HepG2 (cell line): ENCODE measurements around the gene KLHL33. TPM values are rescaled to one million over a fixed set of nuclear protein-coding genes. Genes with fewer than 3 reads are reported as not detected.

Experiments
- JUND ChIP-seq: sonication (generic); formaldehyde crosslinking; IDR thresholded peaks from 2 replicates; pipeline ENCODE4 v1.8.0; 2022; ENCODE audit warnings: mild to moderate bottlenecking, missing genetic modification reagents
- RBFOX2 ChIP-seq: fragments of 200-400 bp; formaldehyde crosslinking; IDR thresholded peaks from 2 replicates; pipeline ENCODE4 v1.6.1; 2017; ENCODE audit warnings: low read depth, mild to moderate bottlenecking, low read length
- ZNF646 ChIP-seq: sonication (generic); formaldehyde crosslinking; IDR thresholded peaks from 2 replicates; pipeline ENCODE4 v1.9.0; 2021; ENCODE audit warnings: mild to moderate bottlenecking, missing genetic modification reagents
- polyA plus RNA-seq, 8 experiments: library from polyadenylated mRNA; depleted of rRNA in 3 of 8; stranded (reverse) in 7 of 8; unstranded in 1 of 8; fragments of >200 nt; fragmentation: Illumina TruSeq in 4 of 8; extraction: Trizol in 4 of 8; gene quantifications; 2 replicates each; pipeline versions ENCODE4 v1.2.1 to v1.2.3, GENCODE V29; 2011 to 2016; ENCODE audit warnings: low read depth in 4 of 8, missing spikeins in 1 of 8, mixed read lengths in 1 of 8; ENCODE audit not compliant: insufficient read depth in 1 of 8
- total RNA-seq, 5 experiments: library from RNA; depleted of rRNA; stranded (reverse); fragments of >200 nt; fragmentation: Illumina TruSeq; extraction: Trizol; gene quantifications; 2 replicates each; pipeline ENCODE4 v1.2.3, GENCODE V29; 2016; ENCODE audit warnings: low read depth in 1 of 5
- TF ChIP-seq, protein P1 (sequence below): IDR thresholded peaks from 2 replicates; pipeline ENCODE4 v1.6.1; 2016; ENCODE audit warnings: mild to moderate bottlenecking, missing biosample characterization, missing genetic modification reagents

The KLHL33 gene
- total and polyA plus RNA-seq, 2 of the 13 experiments (the other 11 are each of a cell fraction or from before 2014, with no cell fraction given), result not detected

DNA sequence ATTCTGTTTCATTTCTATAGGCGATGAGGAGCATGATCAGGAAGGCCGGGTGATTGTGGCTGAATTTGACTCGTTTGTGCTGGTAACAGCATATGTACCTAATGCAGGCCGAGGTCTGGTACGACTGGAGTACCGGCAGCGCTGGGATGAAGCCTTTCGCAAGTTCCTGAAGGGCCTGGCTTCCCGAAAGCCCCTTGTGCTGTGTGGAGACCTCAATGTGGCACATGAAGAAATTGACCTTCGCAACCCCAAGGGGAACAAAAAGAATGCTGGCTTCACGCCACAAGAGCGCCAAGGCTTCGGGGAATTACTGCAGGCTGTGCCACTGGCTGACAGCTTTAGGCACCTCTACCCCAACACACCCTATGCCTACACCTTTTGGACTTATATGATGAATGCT, 21.0 kb upstream of the KLHL33 start (continued):
- TF ChIP-seq ZNF646, result no peak
- peak; percentile 38; the same call in 1 of the 2 replicates for TF ChIP-seq RBFOX2
- no peak for TF ChIP-seq JUND (CRISPR knock-in tag)
- TF ChIP-seq, protein P1, sequence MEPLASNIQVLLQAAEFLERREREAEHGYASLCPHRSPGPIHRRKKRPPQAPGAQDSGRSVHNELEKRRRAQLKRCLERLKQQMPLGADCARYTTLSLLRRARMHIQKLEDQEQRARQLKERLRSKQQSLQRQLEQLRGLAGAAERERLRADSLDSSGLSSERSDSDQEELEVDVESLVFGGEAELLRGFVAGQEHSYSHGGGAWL (CRISPR knock-in tag), result no peak
